ENCODE measurements around the gene CTBP1. TPM values are rescaled to one million over a fixed set of nuclear protein-coding genes. Genes with fewer than 3 reads are reported as not detected.

CTBP1 gene
- total and polyA plus RNA-seq, 2 donors (not counting 1 experiment from before 2014, with no cell fraction given), result 212 to 343 TPM

DNA sequence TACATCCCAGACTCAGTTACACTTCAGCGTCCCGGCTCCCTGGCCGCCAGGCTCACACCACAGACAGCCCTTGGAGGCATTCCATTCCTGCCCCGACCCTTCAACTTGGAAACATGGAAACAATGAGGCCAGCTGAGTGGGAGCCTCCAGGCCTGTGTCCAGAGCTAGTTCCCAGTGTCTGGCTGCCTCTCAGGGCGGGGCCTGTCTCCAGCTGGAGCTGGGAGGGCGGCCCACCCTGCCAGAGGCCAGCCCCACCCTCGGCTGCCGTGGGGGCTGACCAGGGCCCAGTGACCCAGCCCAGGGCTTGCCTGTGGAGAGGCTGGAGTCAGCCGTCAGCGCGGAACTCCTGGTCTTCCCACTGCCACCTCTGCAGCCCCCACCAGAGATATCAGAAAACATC, 39.1 kb downstream of the CTBP1 start:
- peaks cover 5% of the 10 kb centered on the region for H3K4me1 Mint-ChIP-seq
- H3K4me1 ChIP-seq (ENCODE audit: control insufficient read depth in 2 of 2, insufficient read depth in 2 of 2, low read length in 2 of 2), result peaks cover 0 to 7% of the 10 kb centered on the region in 2 donors
- H3K9me3 ChIP-seq (ENCODE audit: control extremely low read depth in 1 of 3, control insufficient read depth in 2 of 3, insufficient read depth in 1 of 3, low read length in 2 of 3), result no peaks in the 10 kb centered on the region
- no peak overlapping the region for H3K27ac Mint-ChIP-seq
- H3K4me2 ChIP-seq (replicated peaks; ENCODE audit: low read depth, low read length, poor library complexity, severe bottlenecking), result no peak overlapping the region
- peaks cover 32% of the 10 kb centered on the region for H4K20me1 ChIP-seq (ENCODE audit: control insufficient read depth, insufficient read depth, low read length, poor library complexity, severe bottlenecking)
- H3K79me2 ChIP-seq (ENCODE audit: control insufficient read depth, insufficient read depth, low read length), result peaks cover 8% of the 10 kb centered on the region
- ChIA-PET POLR2A (interaction anchor here (1.2 kb wide), 1 partner anchor 10 kb away, joined by 3 read pairs; no protein-coding TSS in a partner anchor), CTCF (no interaction called here)
- DNase-seq, result no peak
- no peak for ATAC-seq (ENCODE audit: low read depth)
- peaks cover 0 to 41% of the 10 kb centered on the region in 2 experiments for H3K36me3 ChIP-seq (replicated peaks in 1 of 2; ENCODE audit: control extremely low read depth in 1 of 2, control insufficient read depth in 1 of 2, extremely low read depth in 1 of 2, insufficient read depth in 2 of 2, low read length in 1 of 2)
- no peaks in the 10 kb centered on the region for H3K27me3 ChIP-seq (replicated peaks in 1 of 4; ENCODE audit: control extremely low read depth in 1 of 4, control insufficient read depth in 3 of 4, insufficient read depth in 4 of 4, low read length in 3 of 4)
- intact Hi-C loops (cut with micrococcal nuclease), result no loop called here
- 91% methylated on average over 11 of the region's 11 CpGs for WGBS (ENCODE audit: insufficient coverage)
- H3K9me3 Mint-ChIP-seq (ENCODE audit: insufficient read depth), result no peaks in the 10 kb centered on the region
- H3K9ac ChIP-seq (ENCODE audit: low read length), result no peak overlapping the region
- no peak overlapping the region for H2AFZ ChIP-seq (ENCODE audit: insufficient read depth, low read depth, low read length, poor library complexity, severe bottlenecking)
- no peak overlapping the region for H3K4me3 Mint-ChIP-seq
- H3K4me3 ChIP-seq (ENCODE audit: control extremely low read depth in 1 of 5, extremely low read depth in 1 of 5, insufficient read depth in 1 of 5, low read depth in 2 of 5, low read length in 4 of 5), result no peak overlapping the region
- no peaks in the 10 kb centered on the region for H3K27me3 Mint-ChIP-seq
- TF ChIP-seq EZH2 (IDR thresholded peaks at IDR 0.05; ENCODE audit: borderline replicate concordance, insufficient read depth, low read depth, low read length, poor library complexity, severe bottlenecking), result no peak
- TF ChIP-seq, protein P1, sequence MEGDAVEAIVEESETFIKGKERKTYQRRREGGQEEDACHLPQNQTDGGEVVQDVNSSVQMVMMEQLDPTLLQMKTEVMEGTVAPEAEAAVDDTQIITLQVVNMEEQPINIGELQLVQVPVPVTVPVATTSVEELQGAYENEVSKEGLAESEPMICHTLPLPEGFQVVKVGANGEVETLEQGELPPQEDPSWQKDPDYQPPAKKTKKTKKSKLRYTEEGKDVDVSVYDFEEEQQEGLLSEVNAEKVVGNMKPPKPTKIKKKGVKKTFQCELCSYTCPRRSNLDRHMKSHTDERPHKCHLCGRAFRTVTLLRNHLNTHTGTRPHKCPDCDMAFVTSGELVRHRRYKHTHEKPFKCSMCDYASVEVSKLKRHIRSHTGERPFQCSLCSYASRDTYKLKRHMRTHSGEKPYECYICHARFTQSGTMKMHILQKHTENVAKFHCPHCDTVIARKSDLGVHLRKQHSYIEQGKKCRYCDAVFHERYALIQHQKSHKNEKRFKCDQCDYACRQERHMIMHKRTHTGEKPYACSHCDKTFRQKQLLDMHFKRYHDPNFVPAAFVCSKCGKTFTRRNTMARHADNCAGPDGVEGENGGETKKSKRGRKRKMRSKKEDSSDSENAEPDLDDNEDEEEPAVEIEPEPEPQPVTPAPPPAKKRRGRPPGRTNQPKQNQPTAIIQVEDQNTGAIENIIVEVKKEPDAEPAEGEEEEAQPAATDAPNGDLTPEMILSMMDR (IDR thresholded peaks at IDR 0.05), result no peak
- H3K27ac ChIP-seq (ENCODE audit: low read length in 2 of 2), result no peak overlapping the region

DNA sequence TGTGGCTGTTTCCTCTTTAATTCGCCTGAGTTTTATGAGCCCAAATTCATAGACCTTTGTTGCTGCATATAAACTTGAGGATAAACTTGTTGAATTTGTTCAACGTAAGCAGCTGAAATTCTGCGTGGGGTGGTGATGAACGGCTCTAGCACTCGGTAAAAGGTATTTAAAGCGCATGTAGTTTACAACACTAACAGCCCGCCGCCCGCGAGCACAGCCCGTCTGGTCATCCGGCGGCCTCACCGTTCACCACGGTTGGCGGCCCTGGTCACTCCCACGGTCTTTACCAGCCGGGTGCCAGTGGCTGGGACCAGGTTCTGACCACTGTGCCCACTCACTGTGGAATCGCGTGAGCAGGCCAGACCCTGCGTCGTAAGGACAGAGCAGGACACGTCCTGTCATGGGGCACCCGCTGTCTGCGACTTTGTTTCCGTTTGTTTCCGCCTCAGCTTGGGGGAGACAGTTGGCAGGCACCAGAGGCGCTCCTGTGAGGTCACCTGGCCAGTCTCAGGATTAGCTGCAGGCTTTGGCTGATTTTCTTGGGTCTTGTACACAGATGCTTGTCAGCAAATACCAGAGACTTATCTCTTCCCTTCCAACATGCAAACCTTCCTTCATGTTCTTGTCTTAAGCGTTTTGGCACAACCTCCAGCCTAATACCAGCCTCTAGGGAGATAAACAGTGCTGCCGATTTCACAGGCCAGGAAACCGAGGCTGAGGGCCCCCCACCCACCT, 39.8 kb downstream of the CTBP1 start:
- no peak for TF ChIP-seq EZH2 (IDR thresholded peaks at IDR 0.05; ENCODE audit: borderline replicate concordance, insufficient read depth, low read depth, low read length, poor library complexity, severe bottlenecking)
- TF ChIP-seq, protein P1 (IDR thresholded peaks at IDR 0.05), result no peak
- H3K9me3 ChIP-seq (ENCODE audit: control extremely low read depth in 1 of 3, control insufficient read depth in 2 of 3, insufficient read depth in 1 of 3, low read length in 2 of 3), result no peaks in the 10 kb centered on the region
- H3K36me3 ChIP-seq (replicated peaks in 1 of 2; ENCODE audit: control extremely low read depth in 1 of 2, control insufficient read depth in 1 of 2, extremely low read depth in 1 of 2, insufficient read depth in 2 of 2, low read length in 1 of 2), result peaks cover 0 to 36% of the 10 kb centered on the region in 2 experiments
- peaks cover 1% of the 10 kb centered on the region for H3K79me2 ChIP-seq (ENCODE audit: control insufficient read depth, insufficient read depth, low read length)
- H3K27me3 Mint-ChIP-seq, result no peaks in the 10 kb centered on the region
- peaks cover 12% of the 10 kb centered on the region for H3K4me1 Mint-ChIP-seq
- ATAC-seq (ENCODE audit: low read depth) (no peak), DNase-seq (no peak)
- H3K27me3 ChIP-seq (replicated peaks in 1 of 4; ENCODE audit: control extremely low read depth in 1 of 4, control insufficient read depth in 3 of 4, insufficient read depth in 4 of 4, low read length in 3 of 4), result no peaks in the 10 kb centered on the region
- H3K4me2 ChIP-seq (replicated peaks; ENCODE audit: low read depth, low read length, poor library complexity, severe bottlenecking), result no peak overlapping the region
- no peak overlapping the region for H3K27ac Mint-ChIP-seq
- ChIA-PET POLR2A (interaction anchor here (1.2 kb wide), 1 partner anchor 10 kb away, joined by 3 read pairs; no protein-coding TSS in a partner anchor), CTCF (interaction anchor here (1.9 kb wide), 1 partner anchor 59 kb away, joined by 5 read pairs; no protein-coding TSS in a partner anchor)
- H2AFZ ChIP-seq (ENCODE audit: insufficient read depth, low read depth, low read length, poor library complexity, severe bottlenecking), result no peak overlapping the region
- peaks cover 25% of the 10 kb centered on the region for H4K20me1 ChIP-seq (ENCODE audit: control insufficient read depth, insufficient read depth, low read length, poor library complexity, severe bottlenecking)
- H3K4me3 ChIP-seq (ENCODE audit: control extremely low read depth in 1 of 5, extremely low read depth in 1 of 5, insufficient read depth in 1 of 5, low read depth in 2 of 5, low read length in 4 of 5), result no peak overlapping the region
- H3K9ac ChIP-seq (ENCODE audit: low read length), result no peak overlapping the region
- intact Hi-C loops (cut with micrococcal nuclease), result no loop called here
- 94% methylated on average over 30 of the region's 31 CpGs for WGBS (ENCODE audit: insufficient coverage)
- H3K4me1 ChIP-seq (ENCODE audit: control insufficient read depth in 2 of 2, insufficient read depth in 2 of 2, low read length in 2 of 2), result peaks cover 0 to 8% of the 10 kb centered on the region in 2 donors
- no peaks in the 10 kb centered on the region for H3K9me3 Mint-ChIP-seq (ENCODE audit: insufficient read depth)
- no peak overlapping the region for H3K27ac ChIP-seq (ENCODE audit: low read length in 2 of 2)
- H3K4me3 Mint-ChIP-seq, result no peak overlapping the region
